H1 (cell line): ENCODE data around the gene CYYR1. TPM values are rescaled to one million over a fixed set of nuclear protein-coding genes. Genes with fewer than 3 reads are reported as not detected.

Experiments
- ATF2 ChIP-seq: IDR thresholded peaks from 2 replicates; pipeline ENCODE4 v1.6.1; 2012; ENCODE audit warnings: low read length, inconsistent platforms
- FOSL1 ChIP-seq: IDR thresholded peaks from 2 replicates; pipeline ENCODE4 v1.6.1; 2011; ENCODE audit warnings: mild to moderate bottlenecking, low read depth, low read length, moderate library complexity; ENCODE audit not compliant: insufficient read depth
- POLR2AphosphoS5 ChIP-seq: IDR thresholded peaks from 2 replicates; pipeline ENCODE4 v1.6.1; 2011; ENCODE audit warnings: low read depth, low read length
- SP1 ChIP-seq: IDR thresholded peaks from 2 replicates; pipeline ENCODE4 v1.6.1; 2011; ENCODE audit warnings: low read depth, low read length
- TEAD4 ChIP-seq: IDR thresholded peaks from 2 replicates; pipeline ENCODE4 v1.6.1; 2012; ENCODE audit warnings: low read depth, low read length, inconsistent platforms, mixed read lengths
- polyA plus RNA-seq, 7 experiments: library from polyadenylated mRNA; depleted of rRNA in 3 of 7; stranded (reverse) in 5 of 7; unstranded in 2 of 7; fragments of >200 nt in 5 of 7; fragments of 200-250 nt in 2 of 7; gene quantifications; 1 replicate in 5 of 7; 2 replicates in 1 of 7; 4 replicates in 1 of 7; pipeline versions ENCODE4 v1.2.1 to v1.2.3, GENCODE V29; 2011 to 2013; ENCODE audit warnings: missing spikeins in 2 of 7, mixed read lengths in 2 of 7
- total RNA-seq: library from RNA; stranded (reverse); fragmentation: NEBNext Ultra II Directional; extraction: Animal tissue kit (Norgen Biotek cat#: 25700); gene quantifications from 2 replicates; pipeline ENCODE4 v1.2.1, GENCODE V29; 2021

Gene CYYR1
- total and polyA plus RNA-seq, 2 of the 8 experiments (the other 6 are each of a cell fraction or from before 2014, with no cell fraction given): 12.2 to 37.9 TPM

GRCh38 chr21:26565111-26565510 lies 8.0 kb downstream of the CYYR1 start (continued):
- TF ChIP-seq POLR2AphosphoS5 (no peak), SP1 (no peak), FOSL1 (no peak), ATF2 (no peak), TEAD4 (no peak)
